ENCODE measurements around the gene LAMP5. TPM values are rescaled to one million over a fixed set of nuclear protein-coding genes. Genes with fewer than 3 reads are reported as not detected.

LAMP5 gene
- total RNA-seq, 1 donor from 2014 or later: 2.3 TPM

- H3K4me2 ChIP-seq (ENCODE audit: low read length): no peak overlapping the region
- H3K36me3 ChIP-seq (ENCODE audit: insufficient read depth, low read length): no peaks in the 10 kb centered on the region
- H3K79me2 ChIP-seq (ENCODE audit: insufficient read depth, low read length): no peaks in the 10 kb centered on the region
- no peak for FAIRE-seq
- Mint-ChIP-seq H3K4me3 (ENCODE audit: unreplicated experiment) (no peak overlapping the region), H3K4me1 (ENCODE audit: low read depth, unreplicated experiment) (peaks cover 8% of the 10 kb centered on the region), H3K36me3 (ENCODE audit: low read depth, unreplicated experiment) (no peaks in the 10 kb centered on the region), H3K27me3 (ENCODE audit: low read depth, unreplicated experiment) (peaks cover 3% of the 10 kb centered on the region), H3K9me3 (ENCODE audit: unreplicated experiment) (peaks cover 1% of the 10 kb centered on the region), H3K27ac (ENCODE audit: unreplicated experiment) (no peak overlapping the region)
- TF ChIP-seq EZH2 (IDR thresholded peaks at IDR 0.05; ENCODE audit: insufficient read depth, low read length) (no peak), CTCF (IDR thresholded peaks at IDR 0.05; ENCODE audit: insufficient read depth, low read depth, low read length) (no peak)
- H3K27me3 ChIP-seq (ENCODE audit: insufficient read depth, low read length): no peaks in the 10 kb centered on the region
- H3K9ac ChIP-seq (ENCODE audit: low read length): no peak overlapping the region
- H3K9me3 ChIP-seq (ENCODE audit: insufficient read depth, low read depth, low read length): no peaks in the 10 kb centered on the region
- no peaks in the 10 kb centered on the region for H4K20me1 ChIP-seq (ENCODE audit: insufficient read depth, low read length)
- no peaks in the 10 kb centered on the region for H3K4me1 ChIP-seq (ENCODE audit: insufficient read depth, low read length)
- DNase-seq (ENCODE audit: low read depth): peak; percentile 30
- H3K27ac ChIP-seq (ENCODE audit: low read depth, low read length): no peak overlapping the region
- no peak overlapping the region for H2AFZ ChIP-seq (ENCODE audit: low read depth, low read length)
- no peak overlapping the region for H3K4me3 ChIP-seq (ENCODE audit: insufficient read depth, low read depth, low read length)
Observed at GRCh38 chr20:9493803-9494202, 20.6 kb upstream of the LAMP5 start.

- H3K4me3 ChIP-seq (ENCODE audit: insufficient read depth, low read depth, low read length): no peak overlapping the region
- no peaks in the 10 kb centered on the region for H3K9me3 ChIP-seq (ENCODE audit: insufficient read depth, low read depth, low read length)
- H3K79me2 ChIP-seq (ENCODE audit: insufficient read depth, low read length): no peaks in the 10 kb centered on the region
- no peaks in the 10 kb centered on the region for H3K36me3 ChIP-seq (ENCODE audit: insufficient read depth, low read length)
- no peaks in the 10 kb centered on the region for H3K36me3 Mint-ChIP-seq (ENCODE audit: low read depth, unreplicated experiment)
- H3K4me2 ChIP-seq (ENCODE audit: low read length): no peak overlapping the region
- DNase-seq (ENCODE audit: low read depth): no peak
- H3K9me3 Mint-ChIP-seq (ENCODE audit: unreplicated experiment): peaks cover 1% of the 10 kb centered on the region
- peaks cover 2% of the 10 kb centered on the region for H3K4me1 Mint-ChIP-seq (ENCODE audit: low read depth, unreplicated experiment)
- no peaks in the 10 kb centered on the region for H3K4me1 ChIP-seq (ENCODE audit: insufficient read depth, low read length)
- no peak overlapping the region for H2AFZ ChIP-seq (ENCODE audit: low read depth, low read length)
- H3K27me3 ChIP-seq (ENCODE audit: insufficient read depth, low read length): no peaks in the 10 kb centered on the region
- no peak for FAIRE-seq
- no peak overlapping the region for H3K4me3 Mint-ChIP-seq (ENCODE audit: unreplicated experiment)
- peaks cover 3% of the 10 kb centered on the region for H3K27me3 Mint-ChIP-seq (ENCODE audit: low read depth, unreplicated experiment)
- no peaks in the 10 kb centered on the region for H4K20me1 ChIP-seq (ENCODE audit: insufficient read depth, low read length)
- no peak overlapping the region for H3K27ac ChIP-seq (ENCODE audit: low read depth, low read length)
- TF ChIP-seq CTCF (IDR thresholded peaks at IDR 0.05; ENCODE audit: insufficient read depth, low read depth, low read length) (no peak), EZH2 (IDR thresholded peaks at IDR 0.05; ENCODE audit: insufficient read depth, low read length) (no peak)
- H3K9ac ChIP-seq (ENCODE audit: low read length): no peak overlapping the region
- H3K27ac Mint-ChIP-seq (ENCODE audit: unreplicated experiment): no peak overlapping the region
Observed at GRCh38 chr20:9495701-9496100, 18.7 kb upstream of the LAMP5 start.

GRCh38 chr20:9496155-9496554 is 18.2 kb upstream of the LAMP5 start:
- DNase-seq (ENCODE audit: low read depth): no peak
- no peaks in the 10 kb centered on the region for H4K20me1 ChIP-seq (ENCODE audit: insufficient read depth, low read length)
- no peak overlapping the region for H2AFZ ChIP-seq (ENCODE audit: low read depth, low read length)
- Mint-ChIP-seq H3K9me3 (ENCODE audit: unreplicated experiment) (peaks cover 1% of the 10 kb centered on the region), H3K4me3 (ENCODE audit: unreplicated experiment) (no peak overlapping the region), H3K4me1 (ENCODE audit: low read depth, unreplicated experiment) (peaks cover 2% of the 10 kb centered on the region), H3K36me3 (ENCODE audit: low read depth, unreplicated experiment) (no peaks in the 10 kb centered on the region), H3K27me3 (ENCODE audit: low read depth, unreplicated experiment) (peaks cover 3% of the 10 kb centered on the region), H3K27ac (ENCODE audit: unreplicated experiment) (no peak overlapping the region)
- no peak overlapping the region for H3K9ac ChIP-seq (ENCODE audit: low read length)
- FAIRE-seq: no peak
- H3K4me1 ChIP-seq (ENCODE audit: insufficient read depth, low read length): no peaks in the 10 kb centered on the region
- H3K27me3 ChIP-seq (ENCODE audit: insufficient read depth, low read length): no peaks in the 10 kb centered on the region
- no peak overlapping the region for H3K27ac ChIP-seq (ENCODE audit: low read depth, low read length)
- TF ChIP-seq CTCF (IDR thresholded peaks at IDR 0.05; ENCODE audit: insufficient read depth, low read depth, low read length) (no peak), EZH2 (IDR thresholded peaks at IDR 0.05; ENCODE audit: insufficient read depth, low read length) (no peak)
- H3K79me2 ChIP-seq (ENCODE audit: insufficient read depth, low read length): no peaks in the 10 kb centered on the region
- H3K4me3 ChIP-seq (ENCODE audit: insufficient read depth, low read depth, low read length): no peak overlapping the region
- no peak overlapping the region for H3K4me2 ChIP-seq (ENCODE audit: low read length)
- H3K9me3 ChIP-seq (ENCODE audit: insufficient read depth, low read depth, low read length): no peaks in the 10 kb centered on the region
- H3K36me3 ChIP-seq (ENCODE audit: insufficient read depth, low read length): no peaks in the 10 kb centered on the region
